Fibroblast of the aortic adventitia (primary cell): ENCODE measurements around the gene LIPA. TPM values are rescaled to one million over a fixed set of nuclear protein-coding genes. Genes with fewer than 3 reads are reported as not detected.

Source experiments
- DNase-seq: peaks from one replicate; pipeline ENCODE4 v3.0.0-alpha.2; 2010; ENCODE audit warnings: low read depth
- H3K4me3 ChIP-seq: 2 replicates; pipeline ENCODE4 v1.5.1; 2011; ENCODE audit warnings: low read depth, mild to moderate bottlenecking, control low read depth, low read length, moderate library complexity
- CTCF ChIP-seq: IDR thresholded peaks from 2 replicates; pipeline ENCODE4 v1.5.1; 2011; ENCODE audit warnings: mild to moderate bottlenecking, low read length, control low read depth, inconsistent platforms; ENCODE audit not compliant: insufficient read depth
- total RNA-seq: library from RNA; depleted of rRNA; stranded (reverse); fragments of >200 nt; gene quantifications from 2 replicates; pipeline ENCODE4 v1.2.3, GENCODE V29; 2012; ENCODE audit warnings: low replicate concordance

LIPA gene
- 30.6 and 55.2 TPM in 2 replicates for total RNA-seq

GRCh38 chr10:89251409-89252224 is at the start of gene LIPA:
Gene LIPA, minus strand, starts transcription at chr10:89251775. Its CDS starts 4,127 bp downstream, at chr10:89247648.
- peak within 1 kb of the TSS; percentile 92 for H3K4me3 ChIP-seq
- peak; percentile 98 for DNase-seq
- TF ChIP-seq CTCF, result no peak

- no peak for TF ChIP-seq CTCF
- DNase-seq, result peak; percentile 66
- H3K4me3 ChIP-seq, result peak overlapping the region; percentile 71
These were observed 49.7 kb upstream of the LIPA start for GRCh38 chr10:89301232-89301631.

GRCh38 chr10:89299031-89299430 is 47.5 kb upstream of the LIPA start:
- DNase-seq, result no peak
- no peak overlapping the region for H3K4me3 ChIP-seq
- TF ChIP-seq CTCF, result no peak

- TF ChIP-seq CTCF, result no peak
- no peak overlapping the region for H3K4me3 ChIP-seq
- DNase-seq, result no peak
These were observed 46.2 kb upstream of the LIPA start for GRCh38 chr10:89297791-89298190.

- TF ChIP-seq CTCF, result no peak
- H3K4me3 ChIP-seq, result no peak overlapping the region
- no peak for DNase-seq
These were observed 45.8 kb upstream of the LIPA start for GRCh38 chr10:89297356-89297755.

- DNase-seq, result peak; percentile 84
- TF ChIP-seq CTCF, result no peak
- no peak overlapping the region for H3K4me3 ChIP-seq
These were observed 44.7 kb upstream of the LIPA start for GRCh38 chr10:89296220-89296648.
